ENCODE data around the gene OR51V1.

- no peak for TF ChIP-seq CTCF (conservative IDR thresholded peaks at IDR 0.05)
- no peak for TF ChIP-seq EZH2 (IDR thresholded peaks at IDR 0.05; ENCODE audit: low read depth)
Measured at GRCh38 chr11:5240056-5240455, 39.6 kb upstream of the OR51V1 start.

All from PC-9 (cell line).